Effector memory CD8-positive, alpha-beta T cell (primary cell): Measurements from ENCODE around the gene C10orf120.

Source experiments
- ATAC-seq: fragments of 150-1000 bp; cut with Tn5 transposase; replicated peaks from 2 replicates; pipeline ENCODE4 v1.10.0; 2021; ENCODE audit warnings: mild to moderate bottlenecking, moderate library complexity
- DNase-seq, 3 experiments: peaks; one replicate each; pipeline ENCODE4 v3.0.0; 2021
- H3K27ac Mint-ChIP-seq, 2 donors: one replicate each; pipeline ENCODE4 v1.8.0; 2022; ENCODE audit warnings: mild to moderate bottlenecking in 2 of 2, mixed read lengths in 2 of 2, moderate library complexity in 2 of 2
- H3K27me3 Mint-ChIP-seq, 2 donors: one replicate each; pipeline ENCODE4 v1.8.0; 2022; ENCODE audit warnings: mixed read lengths in 2 of 2
- H3K36me3 Mint-ChIP-seq: one replicate; pipeline ENCODE4 v1.8.0; 2022; ENCODE audit warnings: mild to moderate bottlenecking, moderate library complexity, mixed read lengths; ENCODE audit not compliant: insufficient read depth
- H3K4me1 Mint-ChIP-seq, 2 donors: one replicate each; pipeline ENCODE4 v1.8.0; 2022; ENCODE audit warnings: low read depth in 2 of 2, mixed read lengths in 2 of 2
- H3K4me3 Mint-ChIP-seq, 2 donors: one replicate each; pipeline ENCODE4 v1.8.0; 2022; ENCODE audit warnings: mild to moderate bottlenecking in 2 of 2, mixed read lengths in 2 of 2, moderate library complexity in 2 of 2
- H3K9me3 Mint-ChIP-seq, 2 donors: one replicate each; pipeline ENCODE4 v1.8.0; 2022; ENCODE audit warnings: mixed read lengths in 2 of 2
- total RNA-seq, 9 experiments: gene quantifications; one replicate each; lab custom pipeline; 2026; lab: John Stamatoyannopoulos, UW

Gene C10orf120
- 0 reads per million in 9 experiments for total RNA-seq

DNA sequence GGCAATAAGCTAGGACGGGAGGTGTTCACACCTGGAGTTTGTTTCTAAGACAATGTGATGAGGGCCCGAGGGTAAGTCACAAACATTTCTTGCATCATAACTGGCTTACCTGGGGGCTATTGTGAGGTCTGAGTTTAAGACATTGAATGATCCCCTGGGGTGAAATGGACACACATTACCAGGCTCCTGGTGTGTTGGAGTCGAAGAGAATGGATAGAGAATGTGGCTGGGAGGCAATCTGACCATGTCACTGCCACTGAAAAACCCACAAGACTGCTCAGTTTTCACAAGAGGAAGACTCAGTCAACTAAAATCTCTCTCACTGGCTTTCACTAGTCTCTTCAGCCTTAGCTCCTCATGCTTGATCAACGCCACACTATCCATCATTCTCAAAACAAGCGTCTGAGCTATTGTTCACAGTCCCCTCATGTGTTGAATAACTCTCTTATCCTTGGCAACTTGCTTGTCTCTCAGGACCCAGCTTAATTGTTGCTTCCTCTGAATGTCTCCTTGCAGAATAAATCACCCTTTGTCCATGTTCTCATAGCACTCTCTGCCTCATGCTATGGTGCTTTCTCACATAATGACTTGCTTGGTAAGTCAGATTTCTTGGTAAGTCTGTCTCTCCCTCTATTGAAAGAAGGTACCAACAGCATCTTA, at the start of gene C10orf120:
TSS of gene C10orf120 (minus strand) at position 51 of the 660 bp plus-strand sequence. CDS start 56 bp downstream, outside the sequence.
- no peak within 1 kb of the TSS for H3K27ac Mint-ChIP-seq
- no peak for ATAC-seq
- no peaks in the 10 kb centered on the region for H3K9me3 Mint-ChIP-seq
- H3K4me1 Mint-ChIP-seq = no peaks in the 10 kb centered on the region
- no peaks in the 10 kb centered on the region for H3K36me3 Mint-ChIP-seq
- H3K27me3 Mint-ChIP-seq = peaks cover 14 to 41% of the 10 kb centered on the region in 2 donors
- no peak within 1 kb of the TSS for H3K4me3 Mint-ChIP-seq
- DNase-seq = no peak

DNA sequence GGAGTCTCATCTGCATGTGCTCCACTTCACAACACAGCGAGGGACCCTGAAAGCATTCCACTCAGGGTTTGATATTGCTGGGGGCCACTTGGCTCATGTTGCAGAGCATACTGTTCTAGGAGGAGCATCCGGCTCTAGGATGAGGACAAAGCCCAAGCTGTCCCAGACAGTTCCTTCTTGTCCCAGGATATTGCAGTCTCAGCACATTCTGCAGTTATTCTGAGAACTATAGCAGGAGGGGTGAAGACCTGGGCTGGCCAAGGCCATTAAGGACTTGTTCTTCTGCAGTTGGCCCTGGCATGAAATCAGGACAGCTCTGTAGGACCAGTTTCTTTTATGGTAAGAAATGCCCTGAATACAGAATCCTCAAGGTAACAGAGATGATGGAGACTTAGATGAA, 48.9 kb upstream of the C10orf120 start:
- no peak for ATAC-seq
- peaks cover 12 to 54% of the 10 kb centered on the region in 2 donors for H3K27me3 Mint-ChIP-seq
- no peaks in the 10 kb centered on the region for H3K4me1 Mint-ChIP-seq
- no peak overlapping the region for H3K4me3 Mint-ChIP-seq
- no peaks in the 10 kb centered on the region for H3K9me3 Mint-ChIP-seq
- DNase-seq = no peak
- no peak overlapping the region for H3K27ac Mint-ChIP-seq
- no peaks in the 10 kb centered on the region for H3K36me3 Mint-ChIP-seq

DNA sequence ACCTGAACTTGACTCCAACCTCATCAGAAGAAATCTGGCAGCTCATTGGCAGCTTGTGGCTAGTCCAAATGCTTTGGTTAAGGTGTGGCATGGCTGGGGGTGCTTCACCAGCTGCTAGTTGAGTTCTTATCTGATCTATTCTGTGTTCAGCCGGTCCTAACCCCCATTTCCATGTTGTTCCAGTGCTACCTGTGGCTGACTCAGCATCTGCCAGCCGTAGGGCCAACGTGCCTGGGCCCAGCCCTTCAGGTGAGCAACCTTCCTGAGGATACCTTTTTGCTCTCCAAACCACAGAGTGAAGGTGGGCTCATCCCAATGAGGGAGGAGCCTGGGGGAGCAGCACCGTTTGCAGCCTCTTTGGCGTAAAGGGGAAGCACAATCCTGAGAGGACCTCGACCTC, 46.8 kb upstream of the C10orf120 start:
- no peaks in the 10 kb centered on the region for H3K9me3 Mint-ChIP-seq
- H3K4me3 Mint-ChIP-seq = no peak overlapping the region
- no peaks in the 10 kb centered on the region for H3K4me1 Mint-ChIP-seq
- no peak overlapping the region for H3K27ac Mint-ChIP-seq
- no peak for ATAC-seq
- H3K27me3 Mint-ChIP-seq = peaks cover 19 to 69% of the 10 kb centered on the region in 2 donors
- DNase-seq = no peak
- H3K36me3 Mint-ChIP-seq = no peaks in the 10 kb centered on the region

GRCh38 chr10:122744257-122744656, 44.6 kb upstream of the C10orf120 start:
- H3K27me3 Mint-ChIP-seq = peaks cover 25 to 58% of the 10 kb centered on the region in 2 donors
- H3K36me3 Mint-ChIP-seq = no peaks in the 10 kb centered on the region
- H3K4me1 Mint-ChIP-seq = no peaks in the 10 kb centered on the region
- no peak overlapping the region for H3K4me3 Mint-ChIP-seq
- DNase-seq (no peak), ATAC-seq (no peak)
- H3K27ac Mint-ChIP-seq = no peak overlapping the region
- H3K9me3 Mint-ChIP-seq = no peaks in the 10 kb centered on the region

DNA sequence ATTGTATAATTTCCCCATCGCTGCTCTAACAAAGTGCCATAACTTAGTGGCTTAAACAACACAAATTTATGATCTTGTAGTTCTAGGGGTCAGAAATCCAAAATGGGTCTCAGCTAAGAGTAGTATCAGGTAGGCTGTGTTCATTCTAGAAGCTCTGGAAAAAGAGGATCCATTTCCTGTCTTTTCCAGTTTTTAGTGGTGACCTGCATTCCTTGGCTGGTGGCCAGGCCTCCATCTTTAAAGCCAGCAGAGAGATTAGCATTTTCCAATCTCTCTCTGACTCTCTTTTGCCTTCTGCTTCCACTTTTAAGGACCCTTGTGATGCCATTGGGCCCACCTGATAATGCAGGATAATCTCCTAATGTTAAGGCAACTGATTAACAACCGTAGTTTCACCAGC, 41.0 kb upstream of the C10orf120 start:
- H3K27ac Mint-ChIP-seq = no peak overlapping the region
- H3K4me1 Mint-ChIP-seq = no peaks in the 10 kb centered on the region
- no peaks in the 10 kb centered on the region for H3K36me3 Mint-ChIP-seq
- no peak for ATAC-seq
- peaks cover 28 to 45% of the 10 kb centered on the region in 2 donors for H3K27me3 Mint-ChIP-seq
- no peak overlapping the region for H3K4me3 Mint-ChIP-seq
- DNase-seq = no peak
- H3K9me3 Mint-ChIP-seq = no peaks in the 10 kb centered on the region

DNA sequence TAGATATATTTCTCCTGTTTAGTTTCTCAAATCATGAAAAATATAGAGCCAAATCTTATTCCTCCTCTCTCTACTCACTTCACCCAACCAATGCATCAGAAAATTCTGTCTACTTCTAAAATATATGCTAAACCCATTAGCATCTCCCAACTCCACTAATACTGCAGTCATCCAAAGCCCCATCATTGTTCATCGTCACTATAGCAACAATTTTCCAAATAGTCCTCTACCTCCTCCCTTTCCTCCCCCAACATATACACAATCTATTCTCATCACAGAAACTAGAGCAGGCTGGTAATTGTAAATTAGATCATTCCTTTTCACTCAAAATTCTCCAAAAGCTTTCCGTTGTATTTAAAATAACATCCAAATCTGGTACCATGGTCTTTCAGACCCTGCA, 38.4 kb upstream of the C10orf120 start:
- no peak overlapping the region for H3K27ac Mint-ChIP-seq
- H3K4me3 Mint-ChIP-seq = no peak overlapping the region
- DNase-seq (no peak), ATAC-seq (no peak)
- H3K4me1 Mint-ChIP-seq = no peaks in the 10 kb centered on the region
- peaks cover 34 to 37% of the 10 kb centered on the region in 2 donors for H3K27me3 Mint-ChIP-seq
- no peaks in the 10 kb centered on the region for H3K36me3 Mint-ChIP-seq
- H3K9me3 Mint-ChIP-seq = no peaks in the 10 kb centered on the region

GRCh38 chr10:122733931-122734665, 34.5 kb upstream of the C10orf120 start:
- Mint-ChIP-seq H3K4me3 (no peak overlapping the region), H3K27ac (no peak overlapping the region), H3K9me3 (no peaks in the 10 kb centered on the region), H3K36me3 (no peaks in the 10 kb centered on the region), H3K27me3 (peaks cover 42 to 51% of the 10 kb centered on the region in 2 donors), H3K4me1 (no peaks in the 10 kb centered on the region)
- DNase-seq = no peak
- ATAC-seq = no peak

GRCh38 chr10:122733443-122733842, 33.8 kb upstream of the C10orf120 start:
- no peak for DNase-seq
- Mint-ChIP-seq H3K4me1 (no peaks in the 10 kb centered on the region), H3K4me3 (no peak overlapping the region), H3K36me3 (no peaks in the 10 kb centered on the region), H3K9me3 (no peaks in the 10 kb centered on the region), H3K27ac (no peak overlapping the region), H3K27me3 (peaks cover 46 to 50% of the 10 kb centered on the region in 2 donors)
- ATAC-seq = no peak

- peaks cover 40 to 44% of the 10 kb centered on the region in 2 donors for H3K27me3 Mint-ChIP-seq
- no peaks in the 10 kb centered on the region for H3K36me3 Mint-ChIP-seq
- ATAC-seq = no peak
- H3K9me3 Mint-ChIP-seq = no peaks in the 10 kb centered on the region
- DNase-seq = no peak
- no peaks in the 10 kb centered on the region for H3K4me1 Mint-ChIP-seq
- H3K27ac Mint-ChIP-seq = no peak overlapping the region
- no peak overlapping the region for H3K4me3 Mint-ChIP-seq
Measured at GRCh38 chr10:122730238-122730637, 30.6 kb upstream of the C10orf120 start.

GRCh38 chr10:122729126-122729525, 29.5 kb upstream of the C10orf120 start:
- H3K27ac Mint-ChIP-seq = no peak overlapping the region
- no peaks in the 10 kb centered on the region for H3K4me1 Mint-ChIP-seq
- H3K36me3 Mint-ChIP-seq = no peaks in the 10 kb centered on the region
- ATAC-seq (no peak), DNase-seq (no peak)
- no peaks in the 10 kb centered on the region for H3K9me3 Mint-ChIP-seq
- H3K27me3 Mint-ChIP-seq = peaks cover 35 to 38% of the 10 kb centered on the region in 2 donors
- H3K4me3 Mint-ChIP-seq = no peak overlapping the region

DNA sequence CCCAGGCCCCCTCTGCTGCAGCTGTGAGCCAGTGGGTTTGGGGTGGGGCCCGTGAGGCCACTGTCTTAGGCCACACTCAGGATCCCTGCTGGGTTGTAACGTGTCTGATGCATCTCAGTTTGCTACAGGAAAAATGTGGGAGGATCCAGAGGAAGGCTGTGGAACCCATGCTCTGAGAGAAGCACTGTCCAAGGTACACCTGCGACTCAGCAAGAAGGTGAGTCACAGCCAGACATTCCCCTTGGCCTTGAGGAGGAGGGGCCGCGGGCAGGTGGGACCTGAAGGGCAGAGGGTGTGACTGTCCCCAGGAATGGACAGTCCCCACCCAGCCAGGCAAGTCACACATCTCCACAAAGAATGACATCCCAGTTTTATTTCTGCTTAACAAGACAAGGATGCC, 27.8 kb upstream of the C10orf120 start:
- no peaks in the 10 kb centered on the region for H3K36me3 Mint-ChIP-seq
- H3K27me3 Mint-ChIP-seq = peaks cover 29 to 35% of the 10 kb centered on the region in 2 donors
- no peak for ATAC-seq
- no peak for DNase-seq
- H3K4me3 Mint-ChIP-seq = no peak overlapping the region
- no peak overlapping the region for H3K27ac Mint-ChIP-seq
- no peaks in the 10 kb centered on the region for H3K4me1 Mint-ChIP-seq
- no peaks in the 10 kb centered on the region for H3K9me3 Mint-ChIP-seq

- ATAC-seq = no peak
- DNase-seq = no peak
- H3K27me3 Mint-ChIP-seq = peaks cover 18 to 19% of the 10 kb centered on the region in 2 donors
- H3K27ac Mint-ChIP-seq = no peak overlapping the region
- H3K4me1 Mint-ChIP-seq = no peaks in the 10 kb centered on the region
- no peaks in the 10 kb centered on the region for H3K9me3 Mint-ChIP-seq
- H3K36me3 Mint-ChIP-seq = no peaks in the 10 kb centered on the region
- H3K4me3 Mint-ChIP-seq = no peak overlapping the region
Measured at GRCh38 chr10:122725768-122726167, 26.1 kb upstream of the C10orf120 start.

- Mint-ChIP-seq H3K4me3 (no peak overlapping the region), H3K27me3 (peaks cover 13 to 22% of the 10 kb centered on the region in 2 donors), H3K36me3 (no peaks in the 10 kb centered on the region), H3K27ac (no peak overlapping the region), H3K9me3 (no peaks in the 10 kb centered on the region), H3K4me1 (no peaks in the 10 kb centered on the region)
- no peak for ATAC-seq
- no peak for DNase-seq
Measured at GRCh38 chr10:122725006-122725405, 25.4 kb upstream of the C10orf120 start.

DNA sequence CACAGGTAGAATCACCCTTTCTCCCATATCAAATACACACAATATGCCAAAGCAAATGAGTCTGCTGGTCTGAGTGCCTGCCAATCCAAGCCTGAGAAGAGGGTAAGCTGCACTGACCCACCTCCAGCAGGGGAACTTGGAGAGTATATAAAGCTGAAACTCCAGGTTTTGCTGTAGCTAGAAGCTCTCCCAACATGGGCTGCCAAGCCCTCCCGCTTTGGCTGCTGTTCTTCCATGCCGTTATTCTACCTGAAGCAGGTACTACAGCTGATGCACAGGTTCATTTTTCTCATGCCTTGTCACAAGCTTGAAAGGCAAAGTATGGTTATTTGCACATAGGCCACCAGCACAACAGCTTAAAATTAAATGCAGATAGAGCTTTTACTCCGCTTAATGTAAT, 21.5 kb upstream of the C10orf120 start:
- H3K9me3 Mint-ChIP-seq = no peaks in the 10 kb centered on the region
- H3K36me3 Mint-ChIP-seq = no peaks in the 10 kb centered on the region
- no peaks in the 10 kb centered on the region for H3K4me1 Mint-ChIP-seq
- H3K27ac Mint-ChIP-seq = no peak overlapping the region
- DNase-seq = no peak
- ATAC-seq = no peak
- no peak overlapping the region for H3K4me3 Mint-ChIP-seq
- H3K27me3 Mint-ChIP-seq = peaks cover 23 to 24% of the 10 kb centered on the region in 2 donors
